ENCODE results near the gene TSHB.

The TSHB gene

GRCh38 chr1:115063228-115063901 is 33.7 kb downstream of the TSHB start:
- no peak for DNase-seq (ENCODE audit: low spot score)
- in situ Hi-C loops (cut with MboI; ENCODE audit: low pct_unique_long_range_greater_than_20kb, low sequenced_read_pairs, unreplicated experiment): no loop called here
- TF ChIP-seq, protein P1, sequence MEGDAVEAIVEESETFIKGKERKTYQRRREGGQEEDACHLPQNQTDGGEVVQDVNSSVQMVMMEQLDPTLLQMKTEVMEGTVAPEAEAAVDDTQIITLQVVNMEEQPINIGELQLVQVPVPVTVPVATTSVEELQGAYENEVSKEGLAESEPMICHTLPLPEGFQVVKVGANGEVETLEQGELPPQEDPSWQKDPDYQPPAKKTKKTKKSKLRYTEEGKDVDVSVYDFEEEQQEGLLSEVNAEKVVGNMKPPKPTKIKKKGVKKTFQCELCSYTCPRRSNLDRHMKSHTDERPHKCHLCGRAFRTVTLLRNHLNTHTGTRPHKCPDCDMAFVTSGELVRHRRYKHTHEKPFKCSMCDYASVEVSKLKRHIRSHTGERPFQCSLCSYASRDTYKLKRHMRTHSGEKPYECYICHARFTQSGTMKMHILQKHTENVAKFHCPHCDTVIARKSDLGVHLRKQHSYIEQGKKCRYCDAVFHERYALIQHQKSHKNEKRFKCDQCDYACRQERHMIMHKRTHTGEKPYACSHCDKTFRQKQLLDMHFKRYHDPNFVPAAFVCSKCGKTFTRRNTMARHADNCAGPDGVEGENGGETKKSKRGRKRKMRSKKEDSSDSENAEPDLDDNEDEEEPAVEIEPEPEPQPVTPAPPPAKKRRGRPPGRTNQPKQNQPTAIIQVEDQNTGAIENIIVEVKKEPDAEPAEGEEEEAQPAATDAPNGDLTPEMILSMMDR (IDR thresholded peaks at IDR 0.05; ENCODE audit: extremely low read depth, insufficient read depth, missing control alignments): no peak

DNA sequence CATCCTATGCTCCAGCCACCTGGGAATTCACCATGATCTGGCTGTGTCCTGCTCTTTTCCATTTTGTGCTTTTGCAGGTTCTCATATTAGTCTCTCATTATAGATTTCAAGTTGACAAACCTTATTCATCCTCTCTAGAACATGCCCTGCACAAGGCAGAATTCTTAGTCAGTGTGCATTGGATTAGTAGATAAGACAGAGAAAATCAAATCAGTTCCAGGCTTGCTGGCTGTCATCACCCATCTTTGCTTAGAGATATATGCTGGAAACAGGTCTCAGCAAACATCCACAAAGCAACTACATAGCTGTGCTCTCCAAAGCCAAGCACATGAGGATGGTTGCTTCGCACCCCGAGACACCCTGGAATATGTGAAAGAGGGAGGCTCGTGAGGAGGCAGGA is 34.8 kb downstream of the TSHB start:
- TF ChIP-seq, protein P1 (IDR thresholded peaks at IDR 0.05; ENCODE audit: extremely low read depth, insufficient read depth, missing control alignments): no peak
- DNase-seq (ENCODE audit: low spot score): no peak
- in situ Hi-C loops (cut with MboI; ENCODE audit: low pct_unique_long_range_greater_than_20kb, low sequenced_read_pairs, unreplicated experiment): no loop called here

DNA sequence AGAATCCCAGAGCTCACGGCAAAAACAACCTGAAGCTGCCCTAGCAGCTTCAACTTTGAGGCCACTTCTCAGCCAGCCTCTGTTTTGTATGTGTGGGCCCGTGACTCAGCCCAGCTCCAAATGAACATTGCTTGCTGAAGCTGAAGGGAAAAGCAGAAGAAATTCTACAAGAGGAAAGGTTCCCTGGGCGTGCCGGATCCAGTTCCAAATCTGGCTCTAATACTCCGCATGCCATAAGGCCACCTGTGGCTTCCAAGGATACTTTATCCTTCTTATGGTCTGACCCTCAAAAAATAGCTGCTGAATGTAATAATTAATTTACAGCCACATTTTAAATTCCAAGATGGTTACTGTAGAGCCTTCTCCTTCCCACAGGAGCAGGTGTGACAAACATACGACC is 35.4 kb downstream of the TSHB start:
- TF ChIP-seq, protein P1 (IDR thresholded peaks at IDR 0.05; ENCODE audit: extremely low read depth, insufficient read depth, missing control alignments): no peak
- in situ Hi-C loops (cut with MboI; ENCODE audit: low pct_unique_long_range_greater_than_20kb, low sequenced_read_pairs, unreplicated experiment): no loop called here
- no peak for DNase-seq (ENCODE audit: low spot score)

DNA sequence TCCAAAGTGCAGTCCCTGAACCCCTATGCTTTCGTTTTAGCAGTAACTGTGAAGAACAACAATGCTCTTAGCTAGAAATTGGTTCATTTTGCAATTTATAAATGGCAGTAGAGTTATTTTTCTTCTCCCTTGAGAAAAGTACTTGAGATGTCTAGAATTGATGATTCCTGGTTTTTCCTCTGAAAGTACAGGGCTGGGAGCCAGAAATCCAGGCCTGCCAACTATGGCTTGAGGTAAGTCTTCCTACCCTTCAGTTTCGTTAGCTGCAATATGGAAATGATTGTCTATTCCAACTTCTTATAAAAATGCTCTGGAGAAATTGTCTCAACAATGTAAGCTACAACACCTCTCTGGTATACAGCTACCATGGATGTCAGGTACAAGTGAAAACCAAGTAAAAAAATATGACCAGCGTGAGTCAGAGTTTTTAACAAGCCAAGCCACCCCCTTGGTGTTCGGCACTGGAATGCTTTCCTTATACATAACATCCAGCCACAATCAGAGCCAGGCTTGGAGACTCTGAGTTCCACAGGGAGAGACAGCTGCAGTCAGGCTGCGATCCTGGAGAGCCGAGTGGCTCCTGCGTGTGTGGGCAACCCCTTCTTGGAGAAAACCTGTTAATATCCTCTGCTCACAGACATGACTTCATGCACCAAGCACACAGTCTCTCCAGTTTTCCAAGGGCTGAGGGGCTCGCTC is 37.7 kb downstream of the TSHB start:
- DNase-seq (ENCODE audit: low spot score): no peak
- TF ChIP-seq, protein P1 (IDR thresholded peaks at IDR 0.05; ENCODE audit: extremely low read depth, insufficient read depth, missing control alignments): no peak
- in situ Hi-C loops (cut with MboI; ENCODE audit: low pct_unique_long_range_greater_than_20kb, low sequenced_read_pairs, unreplicated experiment): no loop called here

DNA sequence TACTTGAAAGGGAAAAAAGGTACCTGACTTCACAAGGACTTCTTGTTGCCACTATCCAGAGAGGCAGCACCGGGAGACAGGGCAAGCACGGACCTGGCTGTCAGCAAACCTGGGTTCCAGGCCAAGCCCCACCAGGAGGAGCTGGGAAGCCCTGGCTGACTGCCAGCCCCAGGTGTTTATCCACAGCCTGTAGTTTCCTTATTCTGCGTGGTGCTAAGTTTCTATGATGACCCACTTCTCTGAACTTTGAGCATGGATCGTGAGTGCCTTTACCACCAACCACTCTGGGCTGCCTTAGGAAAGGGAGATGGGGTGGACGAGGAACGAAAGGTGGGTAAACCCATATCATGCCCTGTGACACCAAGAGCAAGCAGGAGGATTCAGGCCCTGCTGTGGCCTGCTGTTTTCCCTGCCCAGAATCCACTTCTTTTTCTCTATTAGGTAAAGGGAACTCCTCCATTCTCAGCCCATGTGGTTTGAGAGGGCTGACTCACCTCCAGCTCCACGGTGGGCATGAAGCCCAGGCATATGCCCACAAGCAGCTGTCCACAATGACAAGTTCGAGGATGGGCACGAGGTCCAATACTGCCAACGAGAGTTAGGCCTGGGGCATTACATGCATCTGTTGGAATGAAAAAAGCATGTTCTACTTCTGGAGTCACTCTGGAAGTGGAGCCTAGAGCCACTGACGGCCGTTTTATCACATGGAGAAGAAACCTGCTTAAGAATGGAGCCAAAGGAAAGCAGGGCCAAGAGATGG is 39.4 kb downstream of the TSHB start:
- TF ChIP-seq, protein P1 (IDR thresholded peaks at IDR 0.05; ENCODE audit: extremely low read depth, insufficient read depth, missing control alignments): no peak
- in situ Hi-C loops (cut with MboI; ENCODE audit: low pct_unique_long_range_greater_than_20kb, low sequenced_read_pairs, unreplicated experiment): no loop called here
- DNase-seq (ENCODE audit: low spot score): no peak

- no peak for DNase-seq (ENCODE audit: low spot score)
- TF ChIP-seq, protein P1 (IDR thresholded peaks at IDR 0.05; ENCODE audit: extremely low read depth, insufficient read depth, missing control alignments): no peak
- in situ Hi-C loops (cut with MboI; ENCODE audit: low pct_unique_long_range_greater_than_20kb, low sequenced_read_pairs, unreplicated experiment): no loop called here
Measured at GRCh38 chr1:115069659-115070308, 40.2 kb downstream of the TSHB start.

Data from GM13977 (cell line).